ENCODE measurements around the gene IMP4. TPM values are rescaled to one million over a fixed set of nuclear protein-coding genes. Genes with fewer than 3 reads are reported as not detected.

Gene IMP4
- total and polyA plus RNA-seq, 2 experiments from 2014 or later, result 87.8 to 147 TPM

DNA sequence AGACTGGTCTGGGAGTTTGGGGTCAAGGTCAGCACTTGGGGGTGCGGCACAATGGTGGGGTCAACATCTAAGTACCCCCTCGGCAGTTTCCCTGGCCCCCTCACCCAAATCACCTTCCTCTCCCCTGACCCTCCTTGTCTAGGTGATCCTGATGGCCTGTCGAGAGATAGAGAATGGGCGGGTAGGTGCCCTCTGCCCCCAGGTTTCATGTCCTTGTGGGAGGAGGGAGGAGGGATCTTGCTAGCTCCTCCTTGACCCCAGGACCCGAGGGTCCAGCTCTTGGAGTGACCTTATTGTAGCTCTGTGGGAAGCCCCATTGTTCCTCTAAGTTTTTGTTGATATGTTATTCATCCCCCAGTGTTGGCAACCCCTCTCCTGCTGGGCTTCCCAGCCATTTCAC is 16.8 kb downstream of the IMP4 start (continued):
- TF ChIP-seq, protein P1, sequence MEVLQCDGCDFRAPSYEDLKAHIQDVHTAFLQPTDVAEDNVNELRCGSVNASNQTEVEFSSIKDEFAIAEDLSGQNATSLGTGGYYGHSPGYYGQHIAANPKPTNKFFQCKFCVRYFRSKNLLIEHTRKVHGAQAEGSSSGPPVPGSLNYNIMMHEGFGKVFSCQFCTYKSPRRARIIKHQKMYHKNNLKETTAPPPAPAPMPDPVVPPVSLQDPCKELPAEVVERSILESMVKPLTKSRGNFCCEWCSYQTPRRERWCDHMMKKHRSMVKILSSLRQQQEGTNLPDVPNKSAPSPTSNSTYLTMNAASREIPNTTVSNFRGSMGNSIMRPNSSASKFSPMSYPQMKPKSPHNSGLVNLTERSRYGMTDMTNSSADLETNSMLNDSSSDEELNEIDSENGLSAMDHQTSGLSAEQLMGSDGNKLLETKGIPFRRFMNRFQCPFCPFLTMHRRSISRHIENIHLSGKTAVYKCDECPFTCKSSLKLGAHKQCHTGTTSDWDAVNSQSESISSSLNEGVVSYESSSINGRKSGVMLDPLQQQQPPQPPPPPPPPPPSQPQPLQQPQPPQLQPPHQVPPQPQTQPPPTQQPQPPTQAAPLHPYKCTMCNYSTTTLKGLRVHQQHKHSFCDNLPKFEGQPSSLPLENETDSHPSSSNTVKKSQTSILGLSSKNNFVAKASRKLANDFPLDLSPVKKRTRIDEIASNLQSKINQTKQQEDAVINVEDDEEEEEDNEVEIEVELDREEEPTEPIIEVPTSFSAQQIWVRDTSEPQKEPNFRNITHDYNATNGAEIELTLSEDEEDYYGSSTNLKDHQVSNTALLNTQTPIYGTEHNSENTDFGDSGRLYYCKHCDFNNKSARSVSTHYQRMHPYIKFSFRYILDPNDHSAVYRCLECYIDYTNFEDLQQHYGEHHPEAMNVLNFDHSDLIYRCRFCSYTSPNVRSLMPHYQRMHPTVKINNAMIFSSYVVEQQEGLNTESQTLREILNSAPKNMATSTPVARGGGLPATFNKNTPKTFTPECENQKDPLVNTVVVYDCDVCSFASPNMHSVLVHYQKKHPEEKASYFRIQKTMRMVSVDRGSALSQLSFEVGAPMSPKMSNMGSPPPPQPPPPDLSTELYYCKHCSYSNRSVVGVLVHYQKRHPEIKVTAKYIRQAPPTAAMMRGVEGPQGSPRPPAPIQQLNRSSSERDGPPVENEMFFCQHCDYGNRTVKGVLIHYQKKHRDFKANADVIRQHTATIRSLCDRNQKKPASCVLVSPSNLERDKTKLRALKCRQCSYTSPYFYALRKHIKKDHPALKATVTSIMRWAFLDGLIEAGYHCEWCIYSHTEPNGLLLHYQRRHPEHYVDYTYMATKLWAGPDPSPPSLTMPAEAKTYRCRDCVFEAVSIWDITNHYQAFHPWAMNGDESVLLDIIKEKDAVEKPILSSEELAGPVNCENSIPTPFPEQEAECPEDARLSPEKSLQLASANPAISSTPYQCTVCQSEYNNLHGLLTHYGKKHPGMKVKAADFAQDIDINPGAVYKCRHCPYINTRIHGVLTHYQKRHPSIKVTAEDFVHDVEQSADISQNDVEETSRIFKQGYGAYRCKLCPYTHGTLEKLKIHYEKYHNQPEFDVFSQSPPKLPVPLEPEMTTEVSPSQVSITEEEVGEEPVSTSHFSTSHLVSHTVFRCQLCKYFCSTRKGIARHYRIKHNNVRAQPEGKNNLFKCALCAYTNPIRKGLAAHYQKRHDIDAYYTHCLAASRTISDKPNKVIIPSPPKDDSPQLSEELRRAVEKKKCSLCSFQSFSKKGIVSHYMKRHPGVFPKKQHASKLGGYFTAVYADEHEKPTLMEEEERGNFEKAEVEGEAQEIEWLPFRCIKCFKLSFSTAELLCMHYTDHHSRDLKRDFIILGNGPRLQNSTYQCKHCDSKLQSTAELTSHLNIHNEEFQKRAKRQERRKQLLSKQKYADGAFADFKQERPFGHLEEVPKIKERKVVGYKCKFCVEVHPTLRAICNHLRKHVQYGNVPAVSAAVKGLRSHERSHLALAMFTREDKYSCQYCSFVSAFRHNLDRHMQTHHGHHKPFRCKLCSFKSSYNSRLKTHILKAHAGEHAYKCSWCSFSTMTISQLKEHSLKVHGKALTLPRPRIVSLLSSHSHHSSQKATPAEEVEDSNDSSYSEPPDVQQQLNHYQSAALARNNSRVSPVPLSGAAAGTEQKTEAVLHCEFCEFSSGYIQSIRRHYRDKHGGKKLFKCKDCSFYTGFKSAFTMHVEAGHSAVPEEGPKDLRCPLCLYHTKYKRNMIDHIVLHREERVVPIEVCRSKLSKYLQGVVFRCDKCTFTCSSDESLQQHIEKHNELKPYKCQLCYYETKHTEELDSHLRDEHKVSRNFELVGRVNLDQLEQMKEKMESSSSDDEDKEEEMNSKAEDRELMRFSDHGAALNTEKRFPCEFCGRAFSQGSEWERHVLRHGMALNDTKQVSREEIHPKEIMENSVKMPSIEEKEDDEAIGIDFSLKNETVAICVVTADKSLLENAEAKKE (CRISPR knock-in tag; IDR thresholded peaks at IDR 0.05), result no peak
- no peak for TF ChIP-seq STAT1 (IDR thresholded peaks at IDR 0.05; ENCODE audit: unreplicated experiment)
- no peak for TF ChIP-seq POLR2AphosphoS5 (IDR thresholded peaks at IDR 0.05; ENCODE audit: low read depth)
- TF ChIP-seq, protein P2, sequence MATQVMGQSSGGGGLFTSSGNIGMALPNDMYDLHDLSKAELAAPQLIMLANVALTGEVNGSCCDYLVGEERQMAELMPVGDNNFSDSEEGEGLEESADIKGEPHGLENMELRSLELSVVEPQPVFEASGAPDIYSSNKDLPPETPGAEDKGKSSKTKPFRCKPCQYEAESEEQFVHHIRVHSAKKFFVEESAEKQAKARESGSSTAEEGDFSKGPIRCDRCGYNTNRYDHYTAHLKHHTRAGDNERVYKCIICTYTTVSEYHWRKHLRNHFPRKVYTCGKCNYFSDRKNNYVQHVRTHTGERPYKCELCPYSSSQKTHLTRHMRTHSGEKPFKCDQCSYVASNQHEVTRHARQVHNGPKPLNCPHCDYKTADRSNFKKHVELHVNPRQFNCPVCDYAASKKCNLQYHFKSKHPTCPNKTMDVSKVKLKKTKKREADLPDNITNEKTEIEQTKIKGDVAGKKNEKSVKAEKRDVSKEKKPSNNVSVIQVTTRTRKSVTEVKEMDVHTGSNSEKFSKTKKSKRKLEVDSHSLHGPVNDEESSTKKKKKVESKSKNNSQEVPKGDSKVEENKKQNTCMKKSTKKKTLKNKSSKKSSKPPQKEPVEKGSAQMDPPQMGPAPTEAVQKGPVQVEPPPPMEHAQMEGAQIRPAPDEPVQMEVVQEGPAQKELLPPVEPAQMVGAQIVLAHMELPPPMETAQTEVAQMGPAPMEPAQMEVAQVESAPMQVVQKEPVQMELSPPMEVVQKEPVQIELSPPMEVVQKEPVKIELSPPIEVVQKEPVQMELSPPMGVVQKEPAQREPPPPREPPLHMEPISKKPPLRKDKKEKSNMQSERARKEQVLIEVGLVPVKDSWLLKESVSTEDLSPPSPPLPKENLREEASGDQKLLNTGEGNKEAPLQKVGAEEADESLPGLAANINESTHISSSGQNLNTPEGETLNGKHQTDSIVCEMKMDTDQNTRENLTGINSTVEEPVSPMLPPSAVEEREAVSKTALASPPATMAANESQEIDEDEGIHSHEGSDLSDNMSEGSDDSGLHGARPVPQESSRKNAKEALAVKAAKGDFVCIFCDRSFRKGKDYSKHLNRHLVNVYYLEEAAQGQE (IDR thresholded peaks at IDR 0.05; ENCODE audit: unreplicated experiment), result no peak
- no peak for TF ChIP-seq ZNF331 (CRISPR knock-in tag; IDR thresholded peaks at IDR 0.05; ENCODE audit: low read depth)

DNA sequence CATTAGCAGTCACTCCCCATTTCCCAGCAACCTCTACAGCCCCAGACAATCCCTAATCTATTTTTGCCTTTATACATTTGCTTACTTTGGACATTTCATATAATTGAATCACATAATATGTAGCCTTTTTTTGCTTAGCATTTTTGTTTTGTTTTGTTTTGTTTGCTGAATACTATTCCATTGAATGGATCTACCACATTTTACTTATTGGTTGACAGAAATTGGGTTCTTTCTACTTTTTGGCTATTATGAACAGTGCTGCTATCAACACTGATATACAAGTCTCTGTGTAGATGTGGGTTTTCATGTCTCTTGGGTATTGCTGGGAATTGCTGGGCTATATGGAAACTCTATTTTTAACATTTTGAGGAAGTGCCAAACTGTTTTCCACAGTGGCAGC is 20.8 kb downstream of the IMP4 start:
- H3K27ac ChIP-seq (ENCODE audit: low read depth), result no peak overlapping the region
- no peaks in the 10 kb centered on the region for H3K27me3 ChIP-seq (ENCODE audit: insufficient read depth)
- H3K9me3 Mint-ChIP-seq, result no peaks in the 10 kb centered on the region; the same call in 2 of the 3 replicates
- peaks cover 3% of the 10 kb centered on the region for H3K4me1 Mint-ChIP-seq
- H3K9me2 ChIP-seq (ENCODE audit: insufficient read depth), result no peaks in the 10 kb centered on the region
- DNase-seq (ENCODE audit: low spot score) (no peak), ATAC-seq (no peak)
- no peak overlapping the region for H3K4me2 ChIP-seq
- no peak overlapping the region for H3K4me3 Mint-ChIP-seq
- H3F3A ChIP-seq (replicated peaks; ENCODE audit: low read depth), result no peaks in the 10 kb centered on the region
- peaks cover 6% of the 10 kb centered on the region for H3K27me3 Mint-ChIP-seq (ENCODE audit: insufficient read depth, low read depth, poor library complexity)
- H3K4me1 ChIP-seq (ENCODE audit: insufficient read depth), result peaks cover 6% of the 10 kb centered on the region
- no peak overlapping the region for H3K4me3 ChIP-seq
- no peaks in the 10 kb centered on the region for H3K79me2 ChIP-seq (replicated peaks; ENCODE audit: insufficient read depth)
- no peak for TF ChIP-seq CREB1 (CRISPR knock-in tag; IDR thresholded peaks at IDR 0.05; ENCODE audit: low read depth)
- no peak for TF ChIP-seq POLR2AphosphoS5 (IDR thresholded peaks at IDR 0.05; ENCODE audit: low read depth)
- TF ChIP-seq STAT1 (IDR thresholded peaks at IDR 0.05; ENCODE audit: unreplicated experiment), result no peak
- TF ChIP-seq JUNB (IDR thresholded peaks at IDR 0.05; ENCODE audit: unreplicated experiment), result no peak
- TF ChIP-seq NANOG (IDR thresholded peaks at IDR 0.05; ENCODE audit: borderline replicate concordance), result no peak
- no peak for TF ChIP-seq EZH2 (IDR thresholded peaks at IDR 0.05; ENCODE audit: low read depth, unreplicated experiment)
- no peaks in the 10 kb centered on the region; the same call in 2 of the 3 replicates for H3K36me3 Mint-ChIP-seq (ENCODE audit: low read depth)
- no peak overlapping the region for H2AFZ ChIP-seq
- H3K36me3 ChIP-seq (ENCODE audit: insufficient read depth), result no peaks in the 10 kb centered on the region
- no peak overlapping the region for H3K27ac Mint-ChIP-seq
- H4K20me1 ChIP-seq (replicated peaks; ENCODE audit: insufficient read depth), result peaks cover 3% of the 10 kb centered on the region; the same call in 1 of the 2 replicates

Measured in GM23338 (cell line).